ENCODE measurements around the gene IQCM. TPM values are rescaled to one million over a fixed set of nuclear protein-coding genes. Genes with fewer than 3 reads are reported as not detected.

Gene IQCM
- total RNA-seq, 2 experiments from 2014 or later = not detected

- ChIA-PET CTCF (no interaction called here), POLR2A (no interaction called here)
These were observed 99.6 kb downstream of the IQCM start for GRCh38 chr4:149715822-149716585.

GRCh38 chr4:149713031-149713430 is 102.6 kb downstream of the IQCM start:
- ChIA-PET CTCF (no interaction called here), POLR2A (no interaction called here)

GRCh38 chr4:149711593-149712365 is 103.9 kb downstream of the IQCM start:
- ChIA-PET CTCF (no interaction called here), POLR2A (no interaction called here)

- POLR2A ChIA-PET = no interaction called here
- CTCF ChIA-PET = no interaction called here
These were observed 106.0 kb downstream of the IQCM start for GRCh38 chr4:149709640-149710039.

- ChIA-PET POLR2A (no interaction called here), CTCF (no interaction called here)
These were observed 107.0 kb downstream of the IQCM start for GRCh38 chr4:149708513-149709130.

GRCh38 chr4:149707862-149708261 is 107.8 kb downstream of the IQCM start:
- POLR2A ChIA-PET = no interaction called here

GRCh38 chr4:149706942-149707341 is 108.7 kb downstream of the IQCM start:
- POLR2A ChIA-PET = no interaction called here
- CTCF ChIA-PET = no interaction called here

More at GRCh38 chr4:149707862-149708261, 107.8 kb downstream of the IQCM start:
- CTCF ChIA-PET = no interaction called here

GRCh38 chr4:149702414-149703293 is 113.0 kb downstream of the IQCM start:
- ChIA-PET CTCF (interaction anchor here (0.7 kb wide), 1 partner anchor 113 kb away, joined by 3 read pairs; no protein-coding TSS in a partner anchor), POLR2A (no interaction called here)

- POLR2A ChIA-PET = no interaction called here
- CTCF ChIA-PET = no interaction called here
These were observed 114.0 kb downstream of the IQCM start for GRCh38 chr4:149701435-149702156.

GRCh38 chr4:149700272-149700671 is 115.4 kb downstream of the IQCM start:
- CTCF ChIA-PET = no interaction called here
- POLR2A ChIA-PET = no interaction called here

GRCh38 chr4:149699642-149700041 is 116.0 kb downstream of the IQCM start:
- ChIA-PET POLR2A (no interaction called here), CTCF (no interaction called here)

- CTCF ChIA-PET = no interaction called here
- POLR2A ChIA-PET = no interaction called here
These were observed 124.9 kb downstream of the IQCM start for GRCh38 chr4:149690726-149691125.

GRCh38 chr4:149684516-149684915 is 131.1 kb downstream of the IQCM start:
- ChIA-PET POLR2A (no interaction called here), CTCF (no interaction called here)

GRCh38 chr4:149676076-149676475 is 139.6 kb downstream of the IQCM start:
- CTCF ChIA-PET = no interaction called here

GRCh38 chr4:149645790-149646189 is 169.9 kb downstream of the IQCM start:
- ChIA-PET POLR2A (no interaction called here), CTCF (no interaction called here)

More at GRCh38 chr4:149676076-149676475, 139.6 kb downstream of the IQCM start:
- POLR2A ChIA-PET = no interaction called here

GRCh38 chr4:149638073-149638472 is 177.6 kb downstream of the IQCM start:
- ChIA-PET CTCF (no interaction called here), POLR2A (no interaction called here)

- CTCF ChIA-PET = no interaction called here
These were observed 181.3 kb downstream of the IQCM start for GRCh38 chr4:149634368-149634767.

GRCh38 chr4:149631629-149632028 is 184.0 kb downstream of the IQCM start:
- CTCF ChIA-PET = no interaction called here

More at GRCh38 chr4:149634368-149634767, 181.3 kb downstream of the IQCM start:
- POLR2A ChIA-PET = no interaction called here

GRCh38 chr4:149630064-149630463 is 185.6 kb downstream of the IQCM start:
- CTCF ChIA-PET = no interaction called here
- POLR2A ChIA-PET = no interaction called here

More at GRCh38 chr4:149631629-149632028, 184.0 kb downstream of the IQCM start:
- POLR2A ChIA-PET = no interaction called here
